Measurements from ENCODE around the gene ZNF169.

The ZNF169 gene

DNA sequence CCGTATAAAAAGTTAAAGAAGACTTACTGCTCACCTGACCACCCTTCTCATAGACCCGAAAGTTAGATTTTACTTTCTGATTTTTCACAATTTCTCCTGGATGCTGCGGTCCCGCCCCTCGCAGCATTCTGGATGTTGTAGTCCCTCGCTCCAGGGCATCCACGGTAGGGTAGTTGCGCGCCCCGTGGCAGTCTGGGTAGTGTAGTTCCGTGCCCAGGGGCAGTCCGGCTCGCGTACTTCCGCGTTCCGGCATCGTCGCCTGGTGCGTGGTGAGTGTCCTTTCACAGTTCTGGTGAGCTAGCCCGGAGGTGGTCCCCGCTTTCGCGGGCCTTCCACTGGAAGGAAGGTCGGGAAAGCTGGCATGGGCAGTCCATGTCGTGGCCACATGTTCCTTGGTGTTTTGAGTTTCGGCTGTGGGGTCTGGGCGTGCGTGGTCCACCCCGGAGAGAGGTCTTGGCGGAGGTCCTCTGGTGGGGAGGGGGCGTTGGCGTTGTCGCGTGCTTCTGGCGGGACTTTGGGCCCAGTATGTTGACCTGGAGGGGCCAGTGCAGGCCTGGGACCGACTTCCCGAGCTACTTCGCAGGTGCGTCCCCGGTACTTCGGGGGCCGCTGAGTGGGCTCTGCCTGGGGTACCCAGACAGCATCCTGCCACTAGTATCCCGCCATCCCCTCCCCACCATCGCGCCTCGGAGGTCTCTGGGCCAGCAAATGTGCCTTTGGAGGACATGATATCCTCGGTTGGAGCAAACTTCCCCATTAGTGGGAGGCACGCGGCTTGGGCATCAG is at the start of gene ZNF169:
TSS of gene ZNF169 (plus strand) at position 222 of the 786 bp plus-strand sequence. CDS start 19,515 bp downstream, outside the sequence.
- H2AFZ ChIP-seq (ENCODE audit: low read length), result peak within 1 kb of the TSS; percentile 98
- H4K20me1 ChIP-seq (ENCODE audit: insufficient read depth, low read length), result no peaks in the 10 kb centered on the region
- peak within 1 kb of the TSS; percentile 92 for H3K4me2 ChIP-seq (ENCODE audit: low read depth, low read length)
- TF ChIP-seq EZH2phosphoT487 (IDR thresholded peaks at IDR 0.05; ENCODE audit: low read length), result no peak
- TF ChIP-seq, protein P1, sequence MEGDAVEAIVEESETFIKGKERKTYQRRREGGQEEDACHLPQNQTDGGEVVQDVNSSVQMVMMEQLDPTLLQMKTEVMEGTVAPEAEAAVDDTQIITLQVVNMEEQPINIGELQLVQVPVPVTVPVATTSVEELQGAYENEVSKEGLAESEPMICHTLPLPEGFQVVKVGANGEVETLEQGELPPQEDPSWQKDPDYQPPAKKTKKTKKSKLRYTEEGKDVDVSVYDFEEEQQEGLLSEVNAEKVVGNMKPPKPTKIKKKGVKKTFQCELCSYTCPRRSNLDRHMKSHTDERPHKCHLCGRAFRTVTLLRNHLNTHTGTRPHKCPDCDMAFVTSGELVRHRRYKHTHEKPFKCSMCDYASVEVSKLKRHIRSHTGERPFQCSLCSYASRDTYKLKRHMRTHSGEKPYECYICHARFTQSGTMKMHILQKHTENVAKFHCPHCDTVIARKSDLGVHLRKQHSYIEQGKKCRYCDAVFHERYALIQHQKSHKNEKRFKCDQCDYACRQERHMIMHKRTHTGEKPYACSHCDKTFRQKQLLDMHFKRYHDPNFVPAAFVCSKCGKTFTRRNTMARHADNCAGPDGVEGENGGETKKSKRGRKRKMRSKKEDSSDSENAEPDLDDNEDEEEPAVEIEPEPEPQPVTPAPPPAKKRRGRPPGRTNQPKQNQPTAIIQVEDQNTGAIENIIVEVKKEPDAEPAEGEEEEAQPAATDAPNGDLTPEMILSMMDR (IDR thresholded peaks at IDR 0.05; ENCODE audit: low read length), result no peak
- H3K9me3 ChIP-seq (replicated peaks; ENCODE audit: insufficient read depth, low read length), result no peaks in the 10 kb centered on the region
- peaks cover 12% of the 10 kb centered on the region; the same call in 1 of the 2 replicates for H3K27me3 ChIP-seq (replicated peaks; ENCODE audit: insufficient read depth, low read length)
- no peaks in the 10 kb centered on the region for H3K4me1 ChIP-seq (ENCODE audit: low read length)
- DNase-seq, result peak; percentile 91
- peak within 1 kb of the TSS; percentile 98 for H3K4me3 ChIP-seq (ENCODE audit: low read length)
- peak within 1 kb of the TSS; percentile 85 for H3K9ac ChIP-seq (ENCODE audit: low read length)
- H3K36me3 ChIP-seq (replicated peaks; ENCODE audit: insufficient read depth, low read length), result no peaks in the 10 kb centered on the region
- H3K9me2 ChIP-seq (replicated peaks; ENCODE audit: insufficient read depth, low read length), result no peaks in the 10 kb centered on the region
- no peaks in the 10 kb centered on the region for H3F3A ChIP-seq (ENCODE audit: insufficient read depth, low read length)
- H3K79me2 ChIP-seq (ENCODE audit: low read length), result peaks cover 26% of the 10 kb centered on the region
- H3K27ac ChIP-seq (ENCODE audit: low read length), result no peak within 1 kb of the TSS

DNA sequence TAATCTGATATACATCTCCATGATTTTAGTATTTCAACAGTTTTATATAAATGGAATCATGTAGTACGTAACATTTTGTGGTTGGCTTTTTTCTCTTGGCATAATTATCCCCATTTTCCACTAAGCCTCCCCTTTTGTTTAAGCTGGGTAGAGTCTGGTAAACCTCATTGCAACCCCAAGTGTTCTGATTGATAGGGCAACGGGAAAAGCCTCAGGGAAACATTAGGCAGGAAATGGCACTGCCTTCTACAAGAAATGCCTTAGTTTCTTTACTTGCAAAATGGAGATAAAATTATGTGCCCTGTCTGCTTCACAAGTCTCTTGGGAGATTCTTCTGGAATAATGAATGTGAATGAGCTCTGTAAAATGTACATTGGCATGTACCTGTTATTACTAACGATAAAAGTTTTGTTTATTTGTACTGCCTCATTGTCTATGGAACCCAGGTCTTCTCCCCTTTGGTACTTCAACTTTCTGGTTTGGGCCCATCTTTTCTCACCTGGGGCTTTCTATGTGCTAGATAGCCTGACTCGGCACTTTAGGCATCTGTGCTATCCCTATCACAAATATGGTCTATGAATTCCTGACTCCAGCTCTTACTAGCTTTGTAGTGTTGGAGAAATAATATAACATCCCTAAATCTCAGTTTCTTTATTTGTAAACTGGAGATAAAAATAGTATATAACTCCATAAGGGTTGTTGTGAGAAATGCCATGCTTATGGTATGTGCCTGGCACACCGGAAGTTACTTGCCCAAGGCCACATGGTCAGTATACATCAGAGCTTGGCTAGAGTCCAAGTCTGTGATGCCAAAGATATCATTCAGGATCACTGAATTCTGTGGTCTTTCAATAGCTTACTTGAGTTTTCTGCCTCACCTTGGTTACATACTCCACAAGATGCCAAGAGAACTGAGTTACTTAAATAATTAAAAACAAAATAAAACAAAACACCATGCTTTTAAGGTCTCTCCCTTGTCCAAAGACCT is 48.2 kb upstream of the ZNF169 start:
- no peaks in the 10 kb centered on the region; the same call in 1 of the 2 replicates for H3K4me1 ChIP-seq (ENCODE audit: low read length)
- no peak for TF ChIP-seq EZH2phosphoT487 (IDR thresholded peaks at IDR 0.05; ENCODE audit: low read length)
- no peaks in the 10 kb centered on the region for H3K36me3 ChIP-seq (replicated peaks; ENCODE audit: insufficient read depth, low read length)
- H3F3A ChIP-seq (ENCODE audit: insufficient read depth, low read length), result no peaks in the 10 kb centered on the region
- H3K4me3 ChIP-seq (ENCODE audit: low read length), result no peak overlapping the region
- no peaks in the 10 kb centered on the region for H3K27me3 ChIP-seq (replicated peaks; ENCODE audit: insufficient read depth, low read length)
- no peak overlapping the region for H3K9ac ChIP-seq (ENCODE audit: low read length)
- no peaks in the 10 kb centered on the region for H3K9me3 ChIP-seq (replicated peaks; ENCODE audit: insufficient read depth, low read length)
- DNase-seq, result no peak
- H3K4me2 ChIP-seq (ENCODE audit: low read depth, low read length), result no peak overlapping the region
- no peaks in the 10 kb centered on the region for H4K20me1 ChIP-seq (ENCODE audit: insufficient read depth, low read length)
- H3K79me2 ChIP-seq (ENCODE audit: low read length), result no peaks in the 10 kb centered on the region
- no peak overlapping the region for H3K27ac ChIP-seq (ENCODE audit: low read length)
- no peak overlapping the region for H2AFZ ChIP-seq (ENCODE audit: low read length)
- H3K9me2 ChIP-seq (replicated peaks; ENCODE audit: insufficient read depth, low read length), result no peaks in the 10 kb centered on the region

DNA sequence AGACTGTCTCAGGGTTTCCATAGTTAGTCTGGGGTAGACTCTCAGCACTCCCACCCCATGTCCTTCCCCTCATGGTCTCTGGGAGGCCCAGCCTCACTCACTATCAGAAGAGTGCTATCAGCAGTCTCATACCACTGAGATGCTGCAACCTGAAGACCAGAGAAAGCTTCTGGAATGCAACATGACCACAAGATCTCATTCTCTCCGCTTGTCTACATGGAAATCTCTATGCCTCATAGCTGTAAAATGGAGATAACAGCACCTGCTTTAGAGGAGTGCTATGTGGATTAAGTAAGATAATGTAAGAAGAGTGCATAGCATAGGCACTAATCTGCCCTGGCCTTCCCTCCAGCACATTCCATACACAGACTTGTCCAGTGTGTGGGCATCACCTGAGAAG is 47.0 kb upstream of the ZNF169 start:
- Histone ChIP-seq H2AFZ (ENCODE audit: low read length) (no peak overlapping the region), H3K9ac (ENCODE audit: low read length) (no peak overlapping the region)

More for the DNA sequence above, 47.0 kb upstream of the ZNF169 start:
- H3K4me2 ChIP-seq (ENCODE audit: low read depth, low read length), result no peak overlapping the region
- TF ChIP-seq, protein P1 (IDR thresholded peaks at IDR 0.05; ENCODE audit: low read length), result no peak
- H3K79me2 ChIP-seq (ENCODE audit: low read length), result no peaks in the 10 kb centered on the region
- no peaks in the 10 kb centered on the region for H3K9me3 ChIP-seq (replicated peaks; ENCODE audit: insufficient read depth, low read length)
- peak; percentile 6 for DNase-seq
- no peaks in the 10 kb centered on the region; the same call in 1 of the 2 replicates for H3K4me1 ChIP-seq (ENCODE audit: low read length)
- no peaks in the 10 kb centered on the region for H3F3A ChIP-seq (ENCODE audit: insufficient read depth, low read length)
- H3K27ac ChIP-seq (ENCODE audit: low read length), result no peak overlapping the region
- H3K36me3 ChIP-seq (replicated peaks; ENCODE audit: insufficient read depth, low read length), result no peaks in the 10 kb centered on the region
- no peak overlapping the region for H3K4me3 ChIP-seq (ENCODE audit: low read length)
- H3K9me2 ChIP-seq (replicated peaks; ENCODE audit: insufficient read depth, low read length), result no peaks in the 10 kb centered on the region
- H4K20me1 ChIP-seq (ENCODE audit: insufficient read depth, low read length), result no peaks in the 10 kb centered on the region
- no peaks in the 10 kb centered on the region for H3K27me3 ChIP-seq (replicated peaks; ENCODE audit: insufficient read depth, low read length)
